ENCODE results near the gene MCOLN2.

GRCh38 chr1:84969489-84970250 lies 27.2 kb downstream of the MCOLN2 start:
- no peak for TF ChIP-seq POLR2A (IDR thresholded peaks at IDR 0.05; ENCODE audit: extremely low read depth, insufficient read length)
- no peak for TF ChIP-seq CTCF (IDR thresholded peaks at IDR 0.05; ENCODE audit: low read depth, low read length)
